ENCODE results near the gene TRAPPC10.

Gene TRAPPC10

DNA sequence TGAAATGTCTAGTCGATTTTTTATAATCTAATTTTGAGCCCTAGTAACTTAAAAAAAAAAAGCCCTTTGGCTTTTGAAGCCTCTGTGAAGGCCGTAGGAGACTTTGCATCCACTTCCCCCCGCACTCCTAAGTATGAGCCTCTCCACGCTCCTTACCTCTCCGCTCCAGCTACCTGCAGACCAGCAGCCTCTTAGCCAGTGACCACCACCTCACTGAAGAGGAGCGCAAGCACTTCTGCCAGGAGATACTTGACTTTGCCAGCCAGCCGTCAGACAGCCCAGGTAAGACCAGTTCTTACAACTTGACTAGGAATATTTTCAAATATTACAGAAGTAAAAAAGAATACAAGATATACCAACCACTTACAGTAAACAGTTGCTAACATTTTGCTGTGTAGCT is 67.7 kb downstream of the TRAPPC10 start:
- Histone ChIP-seq H2AFZ (ENCODE audit: low read length) (no peak overlapping the region), H3K4me2 (ENCODE audit: low read depth, low read length, poor library complexity, severe bottlenecking) (no peak overlapping the region), H3K36me3 (ENCODE audit: insufficient read depth, low read length) (peaks cover 92% of the 10 kb centered on the region; the same call in 1 of the 2 replicates), H3K9me3 (ENCODE audit: insufficient read depth, low read depth, low read length) (no peaks in the 10 kb centered on the region), H4K20me1 (ENCODE audit: insufficient read depth, low read length, poor library complexity, severe bottlenecking) (no peaks in the 10 kb centered on the region), H3K79me2 (ENCODE audit: insufficient read depth, low read length) (no peaks in the 10 kb centered on the region), H3K9me2 (replicated peaks; ENCODE audit: low read depth, low read length) (no peaks in the 10 kb centered on the region), H3F3A (ENCODE audit: low read depth) (no peaks in the 10 kb centered on the region), H3K27me3 (ENCODE audit: insufficient read depth, low read length, poor library complexity, severe bottlenecking) (no peaks in the 10 kb centered on the region), H3K4me1 (ENCODE audit: insufficient read depth, low read length, poor library complexity, severe bottlenecking) (peaks cover 7% of the 10 kb centered on the region), H3K4me3 (ENCODE audit: low read length, poor library complexity, severe bottlenecking) (no peak overlapping the region), H3K9ac (ENCODE audit: low read depth, low read length, poor library complexity, severe bottlenecking) (no peak overlapping the region)
- no peak for TF ChIP-seq EZH2phosphoT487 (IDR thresholded peaks at IDR 0.05; ENCODE audit: borderline replicate concordance)
- TF ChIP-seq, protein P1, sequence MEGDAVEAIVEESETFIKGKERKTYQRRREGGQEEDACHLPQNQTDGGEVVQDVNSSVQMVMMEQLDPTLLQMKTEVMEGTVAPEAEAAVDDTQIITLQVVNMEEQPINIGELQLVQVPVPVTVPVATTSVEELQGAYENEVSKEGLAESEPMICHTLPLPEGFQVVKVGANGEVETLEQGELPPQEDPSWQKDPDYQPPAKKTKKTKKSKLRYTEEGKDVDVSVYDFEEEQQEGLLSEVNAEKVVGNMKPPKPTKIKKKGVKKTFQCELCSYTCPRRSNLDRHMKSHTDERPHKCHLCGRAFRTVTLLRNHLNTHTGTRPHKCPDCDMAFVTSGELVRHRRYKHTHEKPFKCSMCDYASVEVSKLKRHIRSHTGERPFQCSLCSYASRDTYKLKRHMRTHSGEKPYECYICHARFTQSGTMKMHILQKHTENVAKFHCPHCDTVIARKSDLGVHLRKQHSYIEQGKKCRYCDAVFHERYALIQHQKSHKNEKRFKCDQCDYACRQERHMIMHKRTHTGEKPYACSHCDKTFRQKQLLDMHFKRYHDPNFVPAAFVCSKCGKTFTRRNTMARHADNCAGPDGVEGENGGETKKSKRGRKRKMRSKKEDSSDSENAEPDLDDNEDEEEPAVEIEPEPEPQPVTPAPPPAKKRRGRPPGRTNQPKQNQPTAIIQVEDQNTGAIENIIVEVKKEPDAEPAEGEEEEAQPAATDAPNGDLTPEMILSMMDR (conservative IDR thresholded peaks at IDR 0.05; ENCODE audit: low read length), result no peak

DNA sequence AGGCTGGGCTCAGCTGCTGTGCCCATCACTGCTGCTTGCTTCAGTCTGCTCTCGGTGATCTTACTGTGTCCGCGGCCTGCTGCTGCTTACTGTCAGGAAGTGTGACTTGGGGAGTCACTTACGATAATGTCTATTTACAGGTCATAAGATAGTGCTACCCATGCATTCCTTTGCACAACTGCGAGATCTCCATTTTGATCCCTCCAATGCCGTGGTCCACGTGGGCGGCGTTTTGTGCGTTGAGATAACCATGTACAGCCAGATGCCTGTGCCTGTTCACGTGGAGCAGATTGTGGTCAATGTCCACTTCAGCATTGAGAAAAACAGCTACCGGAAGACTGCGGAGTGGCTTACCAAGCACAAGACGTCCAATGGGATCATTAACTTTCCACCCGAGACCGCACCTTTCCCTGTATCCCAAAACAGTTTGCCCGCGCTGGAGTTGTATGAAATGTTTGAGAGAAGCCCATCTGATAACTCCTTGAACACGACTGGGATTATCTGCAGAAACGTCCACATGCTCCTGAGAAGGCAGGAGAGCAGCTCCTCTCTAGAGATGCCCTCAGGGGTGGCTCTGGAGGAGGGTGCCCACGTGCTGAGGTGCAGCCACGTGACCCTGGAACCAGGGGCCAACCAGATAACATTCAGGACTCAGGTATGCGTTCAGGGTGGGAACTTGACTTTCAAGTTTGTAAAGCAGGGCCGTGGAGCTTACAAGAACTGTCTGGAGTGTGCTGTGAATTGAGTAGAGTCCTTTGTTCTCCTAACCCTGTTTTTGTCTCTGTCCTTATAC is 70.7 kb downstream of the TRAPPC10 start:
- no peaks in the 10 kb centered on the region for H3K9me3 ChIP-seq (ENCODE audit: insufficient read depth, low read depth, low read length)
- H3K4me3 ChIP-seq (ENCODE audit: low read length, poor library complexity, severe bottlenecking), result no peak overlapping the region
- peaks cover 85% of the 10 kb centered on the region; the same call in 1 of the 2 replicates for H3K36me3 ChIP-seq (ENCODE audit: insufficient read depth, low read length)
- H3K27me3 ChIP-seq (ENCODE audit: insufficient read depth, low read length, poor library complexity, severe bottlenecking), result no peaks in the 10 kb centered on the region
- no peak for TF ChIP-seq EZH2phosphoT487 (IDR thresholded peaks at IDR 0.05; ENCODE audit: borderline replicate concordance)
- TF ChIP-seq, protein P1 (conservative IDR thresholded peaks at IDR 0.05; ENCODE audit: low read length), result no peak
- H3K9me2 ChIP-seq (replicated peaks; ENCODE audit: low read depth, low read length), result no peaks in the 10 kb centered on the region
- no peak overlapping the region for H3K4me2 ChIP-seq (ENCODE audit: low read depth, low read length, poor library complexity, severe bottlenecking)
- H3K9ac ChIP-seq (ENCODE audit: low read depth, low read length, poor library complexity, severe bottlenecking), result no peak overlapping the region
- no peaks in the 10 kb centered on the region for H3K79me2 ChIP-seq (ENCODE audit: insufficient read depth, low read length)
- H4K20me1 ChIP-seq (ENCODE audit: insufficient read depth, low read length, poor library complexity, severe bottlenecking), result no peaks in the 10 kb centered on the region
- no peaks in the 10 kb centered on the region for H3F3A ChIP-seq (ENCODE audit: low read depth)
- H2AFZ ChIP-seq (ENCODE audit: low read length), result no peak overlapping the region
- peaks cover 7% of the 10 kb centered on the region for H3K4me1 ChIP-seq (ENCODE audit: insufficient read depth, low read length, poor library complexity, severe bottlenecking)

DNA sequence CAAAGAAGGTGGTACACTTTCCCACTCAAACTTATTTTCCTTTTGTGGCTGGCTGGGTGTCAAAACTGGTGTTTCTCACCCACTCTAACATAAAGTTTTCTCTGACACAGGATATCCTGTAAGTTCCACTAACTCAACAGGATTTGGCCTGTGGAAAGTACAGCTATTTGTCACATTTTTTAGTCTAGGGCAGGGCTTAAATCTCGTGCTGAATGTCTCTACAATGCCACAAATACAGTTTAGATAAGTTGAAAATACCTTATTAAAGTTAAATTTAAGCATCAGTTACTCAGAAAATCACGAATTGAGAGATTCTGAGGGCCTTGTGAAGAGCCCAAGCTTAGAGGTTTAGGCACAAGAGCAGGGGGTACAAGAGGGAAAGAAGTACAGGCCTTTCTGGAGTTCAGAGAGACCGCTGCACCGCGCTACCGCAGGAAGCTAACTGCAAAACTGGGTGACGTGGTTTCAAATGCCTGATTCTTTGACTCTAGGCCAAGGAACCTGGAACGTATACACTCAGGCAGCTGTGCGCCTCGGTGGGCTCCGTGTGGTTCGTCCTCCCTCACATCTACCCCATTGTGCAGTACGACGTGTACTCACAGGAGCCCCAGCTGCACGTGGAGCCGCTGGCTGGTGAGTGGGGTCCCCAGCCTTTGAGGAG is 71.7 kb downstream of the TRAPPC10 start:
- H3K4me1 ChIP-seq (ENCODE audit: insufficient read depth, low read length, poor library complexity, severe bottlenecking), result peaks cover 7% of the 10 kb centered on the region
- no peaks in the 10 kb centered on the region for H3F3A ChIP-seq (ENCODE audit: low read depth)
- H3K79me2 ChIP-seq (ENCODE audit: insufficient read depth, low read length), result no peaks in the 10 kb centered on the region
- no peaks in the 10 kb centered on the region for H3K9me2 ChIP-seq (replicated peaks; ENCODE audit: low read depth, low read length)
- peaks cover 87% of the 10 kb centered on the region; the same call in 1 of the 2 replicates for H3K36me3 ChIP-seq (ENCODE audit: insufficient read depth, low read length)
- H3K4me3 ChIP-seq (ENCODE audit: low read length, poor library complexity, severe bottlenecking), result no peak overlapping the region
- H3K9ac ChIP-seq (ENCODE audit: low read depth, low read length, poor library complexity, severe bottlenecking), result no peak overlapping the region
- no peaks in the 10 kb centered on the region for H3K9me3 ChIP-seq (ENCODE audit: insufficient read depth, low read depth, low read length)
- TF ChIP-seq EZH2phosphoT487 (IDR thresholded peaks at IDR 0.05; ENCODE audit: borderline replicate concordance), result no peak
- TF ChIP-seq, protein P1 (conservative IDR thresholded peaks at IDR 0.05; ENCODE audit: low read length), result no peak
- H3K27me3 ChIP-seq (ENCODE audit: insufficient read depth, low read length, poor library complexity, severe bottlenecking), result no peaks in the 10 kb centered on the region
- H2AFZ ChIP-seq (ENCODE audit: low read length), result no peak overlapping the region
- no peak overlapping the region for H3K4me2 ChIP-seq (ENCODE audit: low read depth, low read length, poor library complexity, severe bottlenecking)
- H4K20me1 ChIP-seq (ENCODE audit: insufficient read depth, low read length, poor library complexity, severe bottlenecking), result no peaks in the 10 kb centered on the region
